HG03139 (cell line): ENCODE measurements around the gene TSPAN9.

Source experiments
- ATAC-seq: cut with Tn5 transposase; IDR thresholded peaks from one replicate; pipeline ENCODE4 v1.9.1; 2021; ENCODE audit not compliant: unreplicated experiment

The TSPAN9 gene

GRCh38 chr12:3265406-3265805 is 188.2 kb downstream of the TSPAN9 start:
- no peak for ATAC-seq

DNA sequence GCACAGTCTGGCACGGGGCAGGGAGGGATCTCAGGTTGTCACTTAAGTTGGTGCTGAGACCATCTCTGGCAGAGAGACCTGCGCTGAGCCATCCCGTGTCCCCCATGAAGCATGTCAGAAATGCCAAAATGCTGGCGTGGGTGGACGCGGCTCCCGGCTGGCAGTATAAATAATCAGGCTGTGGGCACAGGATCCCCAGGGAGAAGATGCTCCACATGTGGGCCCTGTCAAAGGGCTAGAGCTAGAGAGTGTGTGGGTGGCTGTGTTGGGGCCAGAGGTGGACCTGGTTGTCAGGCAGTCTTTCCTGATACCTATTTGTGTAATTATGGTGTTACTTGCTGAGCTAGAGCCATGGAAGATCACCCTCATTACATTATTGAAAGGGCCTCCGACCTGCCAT is 189.5 kb downstream of the TSPAN9 start:
- ATAC-seq: no peak

- ATAC-seq: no peak
Measured at GRCh38 chr12:3267690-3268089, 190.5 kb downstream of the TSPAN9 start.

DNA sequence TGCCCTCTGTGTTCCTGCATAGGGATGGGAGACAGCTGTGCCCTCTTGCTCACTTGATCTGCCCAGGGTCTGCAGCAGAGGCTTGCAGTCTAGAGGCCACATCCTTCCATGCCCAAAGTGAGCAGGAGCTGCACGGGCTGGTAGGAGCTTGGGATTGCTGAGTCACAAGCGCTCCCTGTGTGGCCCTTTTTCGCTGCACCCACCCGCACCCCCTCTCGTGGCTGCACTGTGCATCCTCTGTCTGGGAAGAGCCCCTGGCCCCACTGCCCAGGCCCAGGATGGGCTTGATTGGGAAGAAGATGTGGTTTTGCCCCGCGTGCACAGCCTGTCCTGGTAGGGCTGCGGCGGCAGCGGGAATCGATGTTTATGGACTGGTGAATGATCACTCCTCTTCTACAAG is 192.4 kb downstream of the TSPAN9 start:
- ATAC-seq: no peak

DNA sequence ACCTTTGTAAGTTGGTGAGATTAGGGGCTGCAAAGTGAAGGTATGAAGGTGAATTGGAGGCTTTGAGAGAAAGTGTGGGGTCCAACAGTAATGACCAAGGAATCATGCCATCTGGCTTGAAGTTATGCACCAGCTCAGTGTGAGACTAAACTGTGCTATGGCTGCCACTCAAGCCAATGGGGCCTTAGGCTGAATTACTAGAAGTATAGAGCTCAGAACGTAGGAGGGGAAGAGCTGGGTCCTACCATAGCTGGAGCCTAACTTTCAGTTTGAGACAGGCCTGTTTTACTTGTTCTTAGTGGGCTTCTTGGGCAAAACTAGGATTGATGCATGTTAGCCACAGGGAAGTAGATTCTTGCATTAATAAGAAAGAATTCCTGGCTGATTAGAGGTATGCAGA is 194.0 kb downstream of the TSPAN9 start:
- ATAC-seq: no peak

DNA sequence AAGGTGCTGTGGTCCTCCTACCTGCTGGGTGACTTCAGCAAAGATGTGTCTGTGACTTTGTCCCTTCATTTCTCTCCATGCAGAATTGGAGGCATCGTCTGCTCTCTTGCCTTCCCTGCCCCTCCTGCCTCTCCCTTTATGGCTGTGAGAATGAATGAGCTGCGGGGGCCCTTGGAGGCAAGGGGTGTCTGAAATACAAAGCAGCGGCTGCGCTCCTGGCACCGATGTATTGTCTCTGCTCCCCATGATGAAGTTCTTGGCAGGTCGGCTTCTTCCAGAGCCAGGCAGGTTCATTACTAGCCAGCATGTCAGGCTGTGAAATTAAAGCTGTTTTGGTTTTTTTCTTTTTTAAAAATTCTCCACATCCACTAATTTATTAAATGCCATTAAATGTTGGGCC is 194.5 kb downstream of the TSPAN9 start:
- ATAC-seq: no peak

GRCh38 chr12:3272958-3273357 is 195.8 kb downstream of the TSPAN9 start:
- ATAC-seq: no peak

- no peak for ATAC-seq
Measured at GRCh38 chr12:3273409-3273853, 196.3 kb downstream of the TSPAN9 start.

DNA sequence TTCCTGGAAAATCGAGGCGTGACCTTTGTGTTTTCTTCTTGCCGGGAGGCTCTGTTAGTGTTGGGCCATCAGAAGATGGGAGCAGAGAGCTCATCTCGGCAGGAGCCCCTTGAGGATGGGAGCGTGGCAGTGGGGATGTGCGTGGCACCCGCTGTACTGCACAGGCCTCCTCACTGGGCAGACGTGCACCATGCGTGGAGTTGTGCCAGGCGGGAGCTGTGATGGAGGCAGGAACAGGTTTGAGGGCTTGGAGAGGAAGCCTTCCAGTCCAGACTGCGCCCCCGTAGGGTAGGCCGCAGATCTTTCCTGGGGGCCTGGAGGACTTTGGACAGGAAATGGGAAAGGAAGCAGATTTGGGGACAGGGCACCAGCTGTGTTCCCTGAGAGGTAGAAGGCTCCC is 197.5 kb downstream of the TSPAN9 start:
- ATAC-seq: no peak

- no peak for ATAC-seq
Measured at GRCh38 chr12:3275171-3276041, 198.2 kb downstream of the TSPAN9 start.

DNA sequence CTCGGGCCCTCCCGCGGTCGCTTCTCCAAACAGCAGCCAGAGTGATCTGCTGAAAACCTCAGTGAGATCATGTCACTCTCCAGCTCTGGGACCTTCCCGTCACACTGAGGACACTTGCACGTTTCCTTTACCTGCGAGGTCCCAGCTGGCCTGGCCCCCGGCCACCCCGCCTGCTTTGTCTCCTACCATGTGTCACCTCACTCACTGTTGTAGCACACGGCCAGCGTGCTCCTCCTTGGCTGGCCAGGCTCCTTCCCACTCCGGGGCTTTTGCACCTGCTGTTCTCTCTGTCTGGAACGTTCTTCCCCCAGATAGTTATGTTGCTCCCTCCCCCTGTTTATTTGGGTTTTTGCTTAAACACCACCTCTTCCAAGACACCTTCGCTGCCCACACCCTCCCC is 199.0 kb downstream of the TSPAN9 start:
- no peak for ATAC-seq

DNA sequence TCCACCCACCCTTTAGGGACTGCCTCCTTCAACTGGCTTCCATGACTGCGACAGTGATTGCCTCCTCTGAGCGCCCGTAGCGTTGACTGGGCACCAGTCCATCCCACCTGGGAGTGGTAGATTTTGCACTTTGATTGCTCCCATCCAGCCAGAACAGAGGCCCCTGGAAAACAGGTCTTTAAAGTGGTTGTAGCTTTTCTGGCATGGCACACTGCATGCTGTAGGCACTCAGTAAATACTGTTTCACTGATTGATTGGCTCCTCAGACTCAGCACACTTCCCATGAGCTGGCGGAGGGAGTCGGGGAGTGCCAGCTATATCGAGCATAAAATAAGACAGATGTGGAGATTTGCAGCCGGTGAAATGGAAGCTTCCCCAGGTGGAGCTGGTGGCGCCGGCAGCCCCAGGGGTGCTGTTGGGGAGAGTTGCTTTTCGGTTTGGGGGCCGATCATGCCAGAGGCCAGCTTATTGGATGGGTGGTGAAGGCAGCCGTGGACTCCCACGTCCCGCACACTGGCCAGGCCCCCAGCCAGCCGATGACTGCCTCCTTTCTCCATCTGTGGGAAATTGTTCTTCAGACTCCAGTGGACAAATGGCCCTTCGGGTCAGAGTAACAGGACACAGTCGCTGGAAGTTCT is 200.2 kb downstream of the TSPAN9 start:
- no peak for ATAC-seq

GRCh38 chr12:3278681-3279414 is 201.7 kb downstream of the TSPAN9 start:
- no peak for ATAC-seq

DNA sequence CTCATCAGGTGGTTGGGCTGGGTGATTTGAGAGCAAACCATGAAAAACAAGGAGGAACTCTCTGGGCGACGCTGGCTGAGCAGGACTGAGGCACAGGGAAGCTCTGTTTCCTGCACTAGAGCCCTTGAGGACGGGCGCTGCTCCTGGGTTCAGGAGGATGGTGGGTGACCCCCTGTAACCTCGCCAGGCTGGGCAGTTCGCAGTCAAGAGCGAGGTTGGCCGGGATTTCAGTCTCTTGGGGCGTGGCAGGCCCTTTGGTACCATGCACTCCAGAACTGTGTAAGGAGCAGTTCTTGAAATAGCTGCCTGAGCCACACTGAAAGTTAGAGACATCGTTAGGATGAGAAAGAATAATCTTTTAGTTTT is 202.2 kb downstream of the TSPAN9 start:
- no peak for ATAC-seq

- ATAC-seq: no peak
Measured at GRCh38 chr12:3279832-3280231, 202.7 kb downstream of the TSPAN9 start.

- no peak for ATAC-seq
Measured at GRCh38 chr12:3280967-3281366, 203.8 kb downstream of the TSPAN9 start.

GRCh38 chr12:3281588-3282383 is 204.6 kb downstream of the TSPAN9 start:
- ATAC-seq: no peak

DNA sequence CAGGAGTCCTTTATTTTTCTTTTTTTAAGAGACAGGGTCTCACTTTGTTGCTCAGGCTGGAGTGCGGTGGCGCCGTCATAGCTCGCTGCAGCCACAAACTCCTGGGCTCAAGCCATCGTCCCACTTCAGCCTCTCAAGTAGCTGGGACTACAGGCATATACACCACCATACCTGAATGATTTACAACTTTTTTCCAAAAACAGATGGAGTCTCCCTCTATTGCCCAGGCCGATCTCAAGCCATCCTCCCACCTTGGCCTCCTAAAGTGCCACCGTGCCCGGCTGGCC is 205.1 kb downstream of the TSPAN9 start:
- ATAC-seq: no peak

GRCh38 chr12:3283137-3283680 is 206.0 kb downstream of the TSPAN9 start:
- ATAC-seq: no peak

- ATAC-seq: no peak
Measured at GRCh38 chr12:3284405-3284804, 207.2 kb downstream of the TSPAN9 start.

DNA sequence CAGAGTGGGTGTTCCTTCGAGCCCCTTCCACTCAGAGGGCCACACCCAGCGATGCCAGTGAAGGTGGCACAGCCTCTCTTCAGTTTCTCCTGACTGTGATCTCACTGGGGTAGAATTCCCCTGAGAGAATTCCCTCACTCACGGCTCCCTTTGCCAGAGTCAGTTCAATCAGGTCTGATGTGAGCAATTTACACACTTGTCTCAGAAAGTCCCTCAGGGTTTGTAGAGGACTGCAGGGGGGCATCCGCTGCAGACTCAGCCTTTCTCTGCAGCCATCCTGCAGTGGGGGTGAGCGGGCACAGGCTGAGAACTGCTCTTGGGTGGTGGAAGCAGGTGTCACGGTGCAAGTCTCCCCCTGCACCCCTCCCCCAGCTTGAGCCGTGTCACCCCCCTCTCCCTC is 208.4 kb downstream of the TSPAN9 start:
- ATAC-seq: no peak
